HG02588 (cell line): ENCODE measurements around the gene LZTS2.

Experiments
- ATAC-seq: cut with Tn5 transposase; IDR thresholded peaks from one replicate; pipeline ENCODE4 v1.9.1; 2021; ENCODE audit warnings: mild to moderate bottlenecking, moderate library complexity; ENCODE audit not compliant: unreplicated experiment

LZTS2 gene

DNA sequence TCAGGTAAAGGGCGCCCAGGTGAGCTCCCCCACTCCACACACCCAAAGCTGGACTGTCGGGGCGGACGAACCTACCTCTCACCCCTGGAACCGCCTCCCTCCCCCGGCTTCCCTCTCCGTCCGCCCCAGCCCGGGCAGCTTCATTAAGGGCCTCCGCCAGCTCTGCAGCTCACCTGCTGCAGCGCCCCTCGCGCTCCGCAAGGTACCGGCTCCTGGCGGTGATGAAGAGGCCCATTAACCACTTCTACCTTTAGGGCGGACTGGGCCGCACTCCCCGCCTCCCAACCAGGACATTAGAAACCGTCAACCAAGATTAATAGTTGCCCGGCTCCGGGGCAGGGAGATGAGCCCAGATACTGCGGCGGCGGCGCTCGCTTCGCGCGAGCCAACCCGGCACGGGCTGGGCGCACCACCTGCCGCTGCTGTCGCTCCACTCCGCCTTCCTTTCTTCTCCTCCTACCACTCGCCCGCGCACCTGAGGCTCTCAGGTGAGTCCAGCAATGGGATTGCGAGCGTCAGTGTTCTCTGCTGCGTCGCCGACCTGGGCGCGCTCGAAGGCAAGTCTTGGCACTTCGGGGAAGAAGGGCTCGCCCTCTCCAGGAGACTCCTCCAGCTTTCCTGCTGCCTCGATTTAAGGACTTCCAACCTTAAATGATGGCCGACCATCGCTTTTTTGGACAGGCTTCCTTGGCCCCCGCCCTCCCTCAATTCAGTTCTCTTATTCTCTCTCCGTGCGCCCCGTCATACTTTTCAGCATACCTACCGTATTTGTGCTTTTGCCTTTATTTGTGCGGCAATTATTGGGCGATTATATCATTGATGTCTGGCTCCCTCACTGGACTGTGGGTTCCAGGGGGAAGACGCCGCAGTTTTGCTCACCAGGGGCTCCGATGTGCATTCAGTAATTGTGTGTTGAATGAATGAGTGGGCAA, 48.6 kb downstream of the LZTS2 start:
- no peak for ATAC-seq

DNA sequence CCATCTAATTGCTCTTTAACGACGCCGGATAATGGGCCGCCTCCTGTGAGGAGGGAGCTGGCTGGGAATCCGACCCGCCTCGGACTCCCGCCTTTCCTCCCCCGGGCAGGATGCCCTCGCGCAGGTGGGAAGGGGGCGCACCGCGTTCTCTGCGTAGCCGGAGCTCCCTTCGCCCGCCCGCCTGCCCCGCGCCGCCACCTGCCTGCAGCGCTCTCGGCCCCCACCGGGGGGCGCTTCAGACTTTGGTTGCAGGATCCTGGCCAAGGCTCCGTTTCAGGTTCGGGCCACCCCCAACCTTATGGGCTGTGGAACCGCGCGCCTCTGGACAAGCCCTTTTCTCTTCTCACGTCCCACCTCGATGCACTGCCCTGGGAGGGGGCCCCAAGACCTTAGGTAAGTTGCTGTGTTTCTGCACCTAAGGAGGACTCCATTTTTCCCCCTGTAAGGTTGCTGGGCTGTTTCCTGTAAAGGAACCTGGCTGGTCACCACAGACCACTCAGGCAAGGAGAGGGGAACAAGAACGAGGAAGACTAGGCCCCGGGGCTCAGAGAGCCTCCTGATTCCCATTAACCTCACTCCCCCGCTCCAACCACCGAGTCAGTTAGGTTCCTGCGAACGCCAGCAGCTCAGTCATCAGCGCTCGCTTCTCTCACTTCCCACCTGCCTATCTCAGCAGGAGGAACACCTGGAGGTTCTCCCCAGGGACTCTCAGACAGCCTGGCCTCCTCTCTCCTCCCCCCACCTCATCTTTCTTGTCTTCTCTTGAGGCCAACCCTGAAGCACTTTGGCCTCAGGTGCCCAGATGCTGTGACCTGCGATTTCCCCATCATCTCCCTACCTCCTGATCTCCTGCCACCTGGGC, 50.8 kb downstream of the LZTS2 start:
- no peak for ATAC-seq

- no peak for ATAC-seq
Observed at GRCh38 chr10:101052285-101052684, 52.7 kb downstream of the LZTS2 start.

DNA sequence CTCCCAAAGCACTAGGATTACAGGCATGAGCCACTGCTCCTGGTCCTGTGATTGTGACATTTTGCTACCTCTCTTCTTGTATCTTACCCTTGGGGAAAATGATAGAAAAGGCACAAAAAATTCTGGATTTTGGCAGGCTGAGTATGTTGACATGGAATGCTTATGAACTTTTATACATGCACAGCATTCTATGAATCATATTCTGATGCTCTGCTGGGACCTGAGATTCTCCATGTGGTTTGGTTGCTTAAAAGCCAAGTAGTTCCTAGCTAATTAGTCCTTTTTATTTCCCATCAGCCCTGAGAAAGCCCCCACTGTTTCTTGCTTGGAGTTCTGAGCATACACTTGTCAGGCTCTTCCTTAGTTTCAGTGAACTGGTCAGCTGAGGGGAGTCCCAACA, 53.9 kb downstream of the LZTS2 start:
- no peak for ATAC-seq

DNA sequence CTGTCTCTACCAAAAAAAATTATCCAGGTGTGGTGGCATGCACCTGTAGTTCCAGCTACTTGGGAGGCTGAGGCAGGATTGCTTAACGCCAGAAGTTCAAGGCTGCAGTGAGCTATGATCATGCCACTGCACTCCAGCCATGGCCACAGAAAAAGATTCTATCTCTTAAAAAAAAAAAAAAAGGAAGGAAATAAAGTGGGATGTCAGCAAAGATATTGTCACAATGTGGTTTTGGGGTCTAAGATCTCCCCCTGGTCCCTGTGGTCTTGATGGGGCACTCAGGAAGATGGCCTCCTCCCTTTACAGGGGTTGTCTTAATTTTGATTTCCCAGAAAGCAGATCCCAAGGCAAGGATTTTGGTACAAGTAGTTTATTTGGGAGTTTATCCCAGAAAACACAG, 54.7 kb downstream of the LZTS2 start:
- ATAC-seq: no peak

DNA sequence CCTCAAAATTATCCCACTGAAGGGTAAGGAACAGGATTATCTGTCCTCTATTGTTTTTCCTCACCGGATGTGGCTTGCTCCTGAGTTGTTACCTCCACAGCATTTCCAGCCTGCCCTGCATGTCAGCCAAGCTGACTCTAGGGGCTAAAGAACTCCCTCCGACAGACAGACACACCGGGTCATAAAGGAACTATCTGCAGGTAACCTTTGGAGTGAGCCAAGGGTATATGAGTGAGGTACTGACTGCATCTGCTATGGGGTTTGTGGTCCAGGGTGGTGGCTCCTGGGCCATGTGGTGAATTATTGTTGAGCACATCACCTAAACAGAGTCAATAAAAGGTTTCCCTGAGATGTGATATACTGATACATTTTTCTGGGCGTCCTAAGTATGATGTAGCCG, 55.3 kb downstream of the LZTS2 start:
- no peak for ATAC-seq

GRCh38 chr10:101055411-101055810, 55.8 kb downstream of the LZTS2 start:
- no peak for ATAC-seq

DNA sequence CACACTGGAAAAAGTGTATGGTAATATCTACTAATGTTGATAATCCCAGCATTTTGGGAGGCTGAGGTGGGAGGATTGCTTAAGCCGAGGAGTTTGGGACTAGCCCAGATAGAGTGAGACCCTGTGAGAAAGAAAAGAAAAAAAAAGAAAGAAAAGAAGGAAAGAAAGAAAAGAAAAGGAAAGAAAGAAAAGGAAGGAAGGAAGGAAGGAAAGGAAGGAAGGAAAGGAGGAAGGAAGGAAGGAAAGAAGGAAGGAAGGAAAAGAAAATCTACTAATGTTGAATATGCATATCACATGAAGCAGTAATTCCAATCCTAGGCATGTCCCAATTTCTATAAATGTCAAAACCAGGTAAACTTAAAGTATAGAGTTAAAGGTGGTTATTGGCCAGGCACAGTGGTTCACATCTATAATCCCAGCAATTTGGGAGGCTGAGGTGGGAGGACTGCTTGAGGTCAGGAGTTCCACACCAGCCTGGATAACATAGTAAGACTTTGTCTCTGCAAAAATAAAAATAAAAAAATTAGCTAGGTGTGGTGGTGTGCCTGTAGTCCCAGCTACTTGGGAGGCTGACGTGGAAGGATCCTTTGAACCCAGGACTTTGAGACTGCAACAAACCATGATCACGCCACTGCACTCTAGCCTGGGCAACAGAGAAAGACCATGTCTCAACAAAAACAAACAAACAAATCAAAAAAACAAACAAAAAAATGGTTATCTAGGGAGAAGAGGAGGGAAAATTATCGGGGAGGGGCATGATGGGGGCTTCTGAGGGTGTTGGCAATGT, 57.0 kb downstream of the LZTS2 start:
- ATAC-seq: no peak
